Mucosa of stomach (tissue), 1 donor: ENCODE data around the gene MSMB.
A peak's percentile ranks its signal among the peaks of the same experiment; 100 is the strongest.

Experiments
- H3K27me3 ChIP-seq: one replicate; pipeline ENCODE4 v1.7.0; 2013; ENCODE audit warnings: mild to moderate bottlenecking, low read length; ENCODE audit not compliant: control insufficient read depth, insufficient read depth
- H3K36me3 ChIP-seq: one replicate; pipeline ENCODE4 v1.7.0; 2013; ENCODE audit warnings: low read length; ENCODE audit not compliant: control insufficient read depth, insufficient read depth
- H3K4me1 ChIP-seq: one replicate; pipeline ENCODE4 v1.7.0; 2013; ENCODE audit warnings: mild to moderate bottlenecking, low read length; ENCODE audit not compliant: control insufficient read depth, insufficient read depth
- H3K4me3 ChIP-seq: one replicate; pipeline ENCODE4 v1.7.0; 2013; ENCODE audit warnings: low read length
- H3K9ac ChIP-seq: one replicate; pipeline ENCODE4 v1.7.0; 2013; ENCODE audit warnings: mild to moderate bottlenecking, low read length, moderate library complexity
- H3K9me3 ChIP-seq: one replicate; pipeline ENCODE4 v1.7.0; 2013; ENCODE audit warnings: mild to moderate bottlenecking, low read length, moderate library complexity; ENCODE audit not compliant: control insufficient read depth
- donor health status: Pancreatic carcinoma.

Gene MSMB

DNA sequence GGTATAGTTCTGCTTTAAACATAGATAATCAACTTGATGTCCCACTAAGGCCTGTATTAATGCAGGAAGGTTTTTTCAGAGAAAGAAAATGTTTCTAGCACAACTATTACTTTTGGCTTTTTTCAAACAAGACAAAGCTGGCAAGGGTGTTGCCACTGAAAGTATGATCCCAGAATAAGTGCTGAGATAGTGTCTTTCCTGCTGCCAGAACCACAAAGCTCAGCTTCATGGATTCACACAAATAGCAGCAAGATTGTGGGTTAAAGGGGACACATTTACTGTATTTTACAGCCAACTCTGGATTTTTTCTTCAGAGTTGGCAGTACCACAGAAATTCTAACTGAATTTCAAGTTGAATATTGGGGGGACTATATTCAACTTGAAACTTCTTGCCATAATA, 20.0 kb downstream of the MSMB start:
- H3K27me3 ChIP-seq: no peaks in the 10 kb centered on the region
- no peaks in the 10 kb centered on the region for H3K36me3 ChIP-seq
- no peak overlapping the region for H3K9ac ChIP-seq
- H3K4me3 ChIP-seq: no peak overlapping the region
- H3K4me1 ChIP-seq: peaks cover 37% of the 10 kb centered on the region
- no peaks in the 10 kb centered on the region for H3K9me3 ChIP-seq

DNA sequence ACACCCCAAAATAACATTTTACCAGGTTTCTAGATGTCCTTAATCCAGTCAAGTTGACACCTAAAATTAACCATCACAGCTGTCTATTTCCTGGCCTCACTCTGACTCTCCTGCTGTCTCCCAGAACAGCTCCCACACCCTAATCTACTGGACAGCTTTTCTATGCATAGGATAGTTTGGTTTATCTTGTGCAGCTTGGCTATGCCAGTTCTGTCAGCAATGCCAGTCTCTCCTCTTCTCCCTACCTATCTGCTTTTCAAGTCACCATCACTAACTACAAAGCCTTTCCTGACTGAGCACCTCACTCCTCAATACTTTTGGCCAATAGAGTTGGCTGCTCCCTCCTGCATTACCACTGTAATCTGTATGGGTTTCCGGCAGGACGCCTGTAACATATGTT, 20.7 kb downstream of the MSMB start:
- H3K4me3 ChIP-seq: no peak overlapping the region
- H3K9ac ChIP-seq: no peak overlapping the region
- H3K9me3 ChIP-seq: no peaks in the 10 kb centered on the region
- H3K36me3 ChIP-seq: no peaks in the 10 kb centered on the region
- H3K4me1 ChIP-seq: peaks cover 32% of the 10 kb centered on the region
- no peaks in the 10 kb centered on the region for H3K27me3 ChIP-seq

DNA sequence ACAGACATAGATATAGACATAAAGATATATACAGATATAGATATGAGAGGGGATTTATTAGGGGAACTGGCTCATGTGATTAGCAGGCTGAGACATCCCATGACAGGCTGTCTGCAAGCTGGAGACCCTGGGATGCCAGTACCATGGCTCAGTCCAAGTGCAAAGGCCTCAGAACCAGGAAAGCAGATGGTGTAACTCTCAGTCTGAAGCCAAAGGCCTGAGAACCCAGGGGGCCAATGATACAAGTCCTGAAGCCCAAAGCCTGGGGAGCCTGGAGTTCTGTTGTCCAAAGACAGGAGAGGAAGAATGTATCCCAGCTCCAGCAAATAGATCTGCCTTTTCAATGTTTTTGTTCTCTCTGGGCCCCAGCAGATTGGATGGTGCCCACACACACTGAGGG, 21.1 kb downstream of the MSMB start:
- Histone ChIP-seq H3K27me3 (no peaks in the 10 kb centered on the region), H3K9me3 (no peaks in the 10 kb centered on the region), H3K4me3 (no peak overlapping the region), H3K9ac (no peak overlapping the region), H3K4me1 (peaks cover 36% of the 10 kb centered on the region), H3K36me3 (no peaks in the 10 kb centered on the region)

DNA sequence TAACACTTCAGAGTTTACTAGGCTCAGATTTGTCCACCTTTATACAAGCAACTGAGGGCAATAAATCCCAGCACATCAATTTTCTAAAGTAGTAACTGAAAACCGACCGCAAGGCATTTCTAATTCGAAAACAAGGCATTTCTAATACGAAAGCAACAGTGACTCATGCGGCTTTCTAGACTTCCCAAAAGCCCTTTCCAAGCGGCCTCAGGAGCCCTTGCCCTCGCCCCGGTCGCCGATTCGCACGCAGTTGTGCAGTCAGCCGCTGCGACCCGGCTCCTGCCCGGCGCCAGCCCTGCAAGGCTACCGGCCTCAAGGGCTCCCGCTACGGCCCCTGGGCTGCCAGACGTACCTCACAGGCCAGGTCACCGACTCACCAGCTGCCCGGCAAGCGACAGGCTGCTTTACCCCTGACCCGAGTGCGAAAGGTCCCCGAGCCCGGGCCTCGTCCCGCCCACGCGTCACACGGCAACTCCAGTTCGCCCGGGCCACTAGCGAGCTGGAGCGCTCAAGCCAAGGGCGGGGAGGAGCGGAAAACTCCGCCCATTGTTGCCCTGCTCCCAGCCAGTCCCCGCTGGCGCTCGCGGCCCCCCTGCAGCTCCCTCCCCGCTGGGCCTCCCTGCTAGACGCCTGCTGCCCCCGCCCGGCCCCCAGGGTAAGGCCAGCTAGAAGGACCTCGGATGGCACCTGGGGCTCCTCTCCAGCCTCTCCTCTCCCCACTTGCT, 22.9 kb downstream of the MSMB start:
- Histone ChIP-seq H3K36me3 (no peaks in the 10 kb centered on the region), H3K9me3 (no peaks in the 10 kb centered on the region), H3K27me3 (no peaks in the 10 kb centered on the region), H3K4me3 (no peak overlapping the region), H3K4me1 (peaks cover 52% of the 10 kb centered on the region), H3K9ac (peak overlapping the region; percentile 60)

DNA sequence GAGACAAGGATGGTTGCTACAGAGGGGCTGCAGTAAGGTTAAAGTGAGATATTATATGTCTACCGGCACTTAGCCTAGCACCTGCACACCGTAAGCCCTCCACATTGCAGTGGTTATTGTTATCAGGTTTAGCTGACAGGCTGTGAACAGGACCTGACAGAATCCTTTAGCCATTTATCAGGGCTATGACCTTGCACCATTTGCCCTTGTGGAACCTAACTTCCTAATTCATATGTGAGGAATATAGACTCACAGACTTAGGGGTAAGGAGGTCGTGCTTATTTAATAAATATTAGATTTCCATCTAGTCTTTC, 25.8 kb downstream of the MSMB start:
- H3K9ac ChIP-seq: no peak overlapping the region
- H3K4me3 ChIP-seq: no peak overlapping the region
- H3K36me3 ChIP-seq: peaks cover 3% of the 10 kb centered on the region
- no peaks in the 10 kb centered on the region for H3K27me3 ChIP-seq
- H3K4me1 ChIP-seq: peaks cover 24% of the 10 kb centered on the region
- no peaks in the 10 kb centered on the region for H3K9me3 ChIP-seq

- H3K4me3 ChIP-seq: no peak overlapping the region
- H3K9ac ChIP-seq: no peak overlapping the region
Observed at GRCh38 chr10:46019569-46020343, 26.3 kb downstream of the MSMB start.

DNA sequence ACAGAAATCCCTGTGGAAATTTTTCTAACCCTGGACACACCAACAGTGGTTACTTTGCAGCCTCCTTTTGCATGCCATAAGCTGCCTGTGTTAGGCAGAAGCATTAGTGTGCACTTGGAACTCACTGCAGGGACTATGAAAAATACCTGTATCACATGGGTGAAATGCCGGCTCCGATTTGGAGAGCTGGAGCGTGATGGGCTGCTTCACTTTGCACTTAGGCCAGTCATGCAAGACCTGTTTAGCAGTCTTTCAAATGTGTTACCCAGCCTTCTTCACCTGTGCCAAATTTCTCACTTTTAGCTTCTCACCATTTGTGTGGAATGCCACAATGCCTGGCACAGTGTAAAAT, 26.9 kb downstream of the MSMB start:
- H3K4me3 ChIP-seq: no peak overlapping the region
- H3K36me3 ChIP-seq: peaks cover 3% of the 10 kb centered on the region
- no peak overlapping the region for H3K9ac ChIP-seq
- H3K4me1 ChIP-seq: peaks cover 30% of the 10 kb centered on the region
- no peaks in the 10 kb centered on the region for H3K27me3 ChIP-seq
- H3K9me3 ChIP-seq: no peaks in the 10 kb centered on the region

More at GRCh38 chr10:46019569-46020343, 26.3 kb downstream of the MSMB start:
- no peaks in the 10 kb centered on the region for H3K9me3 ChIP-seq
- H3K27me3 ChIP-seq: no peaks in the 10 kb centered on the region
- peaks cover 3% of the 10 kb centered on the region for H3K36me3 ChIP-seq
- peaks cover 24% of the 10 kb centered on the region for H3K4me1 ChIP-seq

- H3K27me3 ChIP-seq: no peaks in the 10 kb centered on the region
- H3K4me3 ChIP-seq: no peak overlapping the region
- H3K4me1 ChIP-seq: peaks cover 32% of the 10 kb centered on the region
- no peak overlapping the region for H3K9ac ChIP-seq
- H3K9me3 ChIP-seq: no peaks in the 10 kb centered on the region
- peaks cover 3% of the 10 kb centered on the region for H3K36me3 ChIP-seq
Observed at GRCh38 chr10:46018453-46019176, 27.5 kb downstream of the MSMB start.

- Histone ChIP-seq H3K4me3 (no peak overlapping the region), H3K4me1 (peaks cover 32% of the 10 kb centered on the region), H3K9me3 (no peaks in the 10 kb centered on the region), H3K27me3 (no peaks in the 10 kb centered on the region), H3K9ac (no peak overlapping the region), H3K36me3 (peaks cover 6% of the 10 kb centered on the region)
Observed at GRCh38 chr10:46017733-46018132, 28.3 kb downstream of the MSMB start.

- Histone ChIP-seq H3K9ac (no peak overlapping the region), H3K9me3 (no peaks in the 10 kb centered on the region), H3K27me3 (no peaks in the 10 kb centered on the region), H3K4me1 (peaks cover 38% of the 10 kb centered on the region), H3K4me3 (no peak overlapping the region), H3K36me3 (peaks cover 7% of the 10 kb centered on the region)
Observed at GRCh38 chr10:46016811-46017210, 29.3 kb downstream of the MSMB start.

GRCh38 chr10:46016190-46016589, 29.9 kb downstream of the MSMB start:
- Histone ChIP-seq H3K36me3 (peaks cover 7% of the 10 kb centered on the region), H3K4me1 (peaks cover 43% of the 10 kb centered on the region), H3K9ac (no peak overlapping the region), H3K27me3 (no peaks in the 10 kb centered on the region), H3K4me3 (no peak overlapping the region), H3K9me3 (no peaks in the 10 kb centered on the region)

- H3K36me3 ChIP-seq: peaks cover 12% of the 10 kb centered on the region
- H3K4me3 ChIP-seq: no peak overlapping the region
- peaks cover 38% of the 10 kb centered on the region for H3K4me1 ChIP-seq
- H3K27me3 ChIP-seq: no peaks in the 10 kb centered on the region
- no peak overlapping the region for H3K9ac ChIP-seq
- H3K9me3 ChIP-seq: no peaks in the 10 kb centered on the region
Observed at GRCh38 chr10:46014683-46015405, 31.2 kb downstream of the MSMB start.
